ENCODE results near the gene CBLB.

DNA sequence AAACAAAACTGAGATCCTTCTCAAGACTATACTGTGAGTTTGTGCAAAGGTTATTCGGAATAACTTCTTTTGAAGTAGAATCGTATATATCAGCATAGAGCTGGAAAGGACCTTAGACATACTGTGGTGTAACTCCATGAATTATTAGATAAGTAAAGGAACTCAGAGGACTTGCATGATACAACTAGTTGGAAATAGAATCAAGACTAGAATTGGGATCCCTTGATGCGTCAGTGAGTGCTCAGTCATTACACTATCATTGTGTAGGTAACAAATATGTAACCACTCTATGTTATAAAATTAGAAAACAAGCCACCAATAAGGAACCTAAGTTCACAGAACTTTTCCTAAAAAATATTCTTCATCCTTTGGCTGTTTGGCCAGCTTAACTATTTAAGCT, 61.1 kb downstream of the CBLB start:
- TF ChIP-seq, protein P1, sequence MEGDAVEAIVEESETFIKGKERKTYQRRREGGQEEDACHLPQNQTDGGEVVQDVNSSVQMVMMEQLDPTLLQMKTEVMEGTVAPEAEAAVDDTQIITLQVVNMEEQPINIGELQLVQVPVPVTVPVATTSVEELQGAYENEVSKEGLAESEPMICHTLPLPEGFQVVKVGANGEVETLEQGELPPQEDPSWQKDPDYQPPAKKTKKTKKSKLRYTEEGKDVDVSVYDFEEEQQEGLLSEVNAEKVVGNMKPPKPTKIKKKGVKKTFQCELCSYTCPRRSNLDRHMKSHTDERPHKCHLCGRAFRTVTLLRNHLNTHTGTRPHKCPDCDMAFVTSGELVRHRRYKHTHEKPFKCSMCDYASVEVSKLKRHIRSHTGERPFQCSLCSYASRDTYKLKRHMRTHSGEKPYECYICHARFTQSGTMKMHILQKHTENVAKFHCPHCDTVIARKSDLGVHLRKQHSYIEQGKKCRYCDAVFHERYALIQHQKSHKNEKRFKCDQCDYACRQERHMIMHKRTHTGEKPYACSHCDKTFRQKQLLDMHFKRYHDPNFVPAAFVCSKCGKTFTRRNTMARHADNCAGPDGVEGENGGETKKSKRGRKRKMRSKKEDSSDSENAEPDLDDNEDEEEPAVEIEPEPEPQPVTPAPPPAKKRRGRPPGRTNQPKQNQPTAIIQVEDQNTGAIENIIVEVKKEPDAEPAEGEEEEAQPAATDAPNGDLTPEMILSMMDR (IDR thresholded peaks at IDR 0.05): no peak
- no peak for TF ChIP-seq POLR2A (IDR thresholded peaks at IDR 0.05)

All from prostate gland (tissue), 2 donors.